IPS DF 6.9 (cell line): Measurements from ENCODE around the gene SELENBP1.

Source experiments
- DNase-seq: peaks from one replicate; pipeline ENCODE4 v3.0.0-alpha.2; 2013; ENCODE audit warnings: low read depth, low spot score
- H3K27ac ChIP-seq: one replicate; pipeline ENCODE4 v1.5.1; 2013; ENCODE audit warnings: low read length, control low read depth
- H3K27me3 ChIP-seq: 2 replicates; pipeline ENCODE4 v1.6.1; 2013; ENCODE audit warnings: mild to moderate bottlenecking, low read length; ENCODE audit not compliant: control insufficient read depth, insufficient read depth
- H3K36me3 ChIP-seq: 2 replicates; pipeline ENCODE4 v1.6.1; 2013; ENCODE audit warnings: low read length; ENCODE audit not compliant: control insufficient read depth, insufficient read depth
- H3K4me1 ChIP-seq: 2 replicates; pipeline ENCODE4 v1.6.1; 2013; ENCODE audit warnings: low read length; ENCODE audit not compliant: control insufficient read depth, insufficient read depth
- H3K4me3 ChIP-seq: 2 replicates; pipeline ENCODE4 v1.5.1; 2013; ENCODE audit warnings: mild to moderate bottlenecking, low read length
- H3K9me3 ChIP-seq: 2 replicates; pipeline ENCODE4 v1.6.1; 2013; ENCODE audit warnings: low read length, inconsistent platforms; ENCODE audit not compliant: control insufficient read depth, insufficient read depth
- WGBS: extraction: QIAGEN DNeasy Blood & Tissue Kit; methylation state at CpG from one replicate; pipeline ENCODE4 v1.1.7; 2013; ENCODE audit warnings: mixed read lengths, missing lambda C conversion rate; ENCODE audit not compliant: insufficient read length, insufficient coverage; 5-methylcytosine and 5-hydroxymethylcytosine counted together

Gene SELENBP1

DNA sequence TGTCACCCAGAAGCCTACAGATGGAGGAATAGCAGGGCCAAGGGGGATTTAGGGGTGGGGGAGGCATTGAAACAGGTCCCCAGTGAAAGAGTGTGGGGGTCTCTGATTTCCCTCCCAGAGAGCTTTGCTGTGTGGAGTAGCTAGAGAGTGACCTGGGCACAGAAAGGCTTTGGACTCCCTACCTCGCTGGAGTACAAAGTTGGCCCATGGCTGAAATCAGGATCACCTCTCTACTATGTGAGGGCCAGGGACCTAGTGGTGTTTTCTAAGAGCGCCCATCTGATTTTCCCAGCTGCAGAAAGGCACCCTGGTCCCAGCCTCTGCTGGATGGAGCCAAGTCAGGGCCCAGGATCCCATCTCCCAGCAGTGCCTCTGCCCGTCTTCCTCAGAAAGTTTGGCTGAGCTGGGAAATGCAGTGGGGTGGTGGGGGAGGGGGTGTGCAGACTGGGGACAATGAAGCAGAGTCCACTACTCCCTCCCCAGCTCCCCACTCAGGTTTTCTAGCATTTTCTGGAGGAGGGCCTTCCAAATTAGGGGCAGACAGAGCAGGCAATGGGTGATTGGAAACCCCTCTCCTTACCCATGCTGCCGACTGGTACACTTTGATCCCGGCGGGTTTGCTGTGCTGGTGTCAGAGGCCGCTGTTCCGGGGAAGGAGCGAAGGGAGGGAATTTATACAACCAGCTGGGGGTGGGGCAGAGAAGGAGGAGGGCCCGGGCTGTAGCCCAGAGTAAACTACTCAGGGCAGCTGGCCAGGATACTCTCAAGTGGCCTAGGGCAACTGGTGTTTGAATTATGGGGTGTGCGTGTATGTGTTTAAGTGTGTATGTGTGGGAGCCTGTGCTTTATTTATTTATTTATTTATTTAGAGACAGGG is at the start of gene SELENBP1:
SELENBP1 (minus strand) TSS at position 648 of the 877 bp plus-strand sequence; CDS start at position 584, 64 bp downstream.
- no peaks in the 10 kb centered on the region for H3K9me3 ChIP-seq
- no peaks in the 10 kb centered on the region for H3K27me3 ChIP-seq
- no peak within 1 kb of the TSS for H3K27ac ChIP-seq
- DNase-seq: peak; percentile 39
- no CpG with 5 or more reads among the region's 11 CpGs for WGBS
- peak within 1 kb of the TSS; percentile 21; the same call in 1 of the 2 replicates for H3K4me3 ChIP-seq
- H3K4me1 ChIP-seq: peaks cover 3% of the 10 kb centered on the region
- 0 out of 2 replicates have a peak, but pooled peaks cover 2% of the 10 kb centered on the region for H3K36me3 ChIP-seq

DNA sequence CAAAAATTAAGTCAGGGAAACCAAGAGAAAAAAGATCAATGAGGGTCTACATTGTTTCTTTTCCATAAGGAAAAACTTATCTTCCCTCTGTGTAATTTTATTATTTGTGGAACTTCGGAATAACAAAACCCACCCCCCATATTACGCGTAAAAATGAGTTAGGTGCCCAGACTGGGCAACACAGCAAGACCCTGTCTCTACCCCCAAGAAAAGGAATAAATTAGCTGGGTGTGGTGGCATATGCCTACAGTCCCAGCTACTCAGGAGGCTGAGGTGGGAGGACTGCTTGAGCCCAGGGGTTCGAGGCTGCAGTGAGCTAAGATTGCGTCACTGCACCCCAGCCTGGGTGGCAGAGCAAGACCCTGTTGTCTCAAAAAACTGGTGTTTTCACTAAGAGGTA is 47.3 kb upstream of the SELENBP1 start:
- peaks cover 17% of the 10 kb centered on the region; the same call in 1 of the 2 replicates for H3K36me3 ChIP-seq
- no CpG with 5 or more reads among the region's 5 CpGs for WGBS
- H3K27ac ChIP-seq: no peak overlapping the region
- no peaks in the 10 kb centered on the region for H3K4me1 ChIP-seq
- no peak overlapping the region for H3K4me3 ChIP-seq
- no peak for DNase-seq
- no peaks in the 10 kb centered on the region for H3K27me3 ChIP-seq
- no peaks in the 10 kb centered on the region; the same call in 1 of the 2 replicates for H3K9me3 ChIP-seq

DNA sequence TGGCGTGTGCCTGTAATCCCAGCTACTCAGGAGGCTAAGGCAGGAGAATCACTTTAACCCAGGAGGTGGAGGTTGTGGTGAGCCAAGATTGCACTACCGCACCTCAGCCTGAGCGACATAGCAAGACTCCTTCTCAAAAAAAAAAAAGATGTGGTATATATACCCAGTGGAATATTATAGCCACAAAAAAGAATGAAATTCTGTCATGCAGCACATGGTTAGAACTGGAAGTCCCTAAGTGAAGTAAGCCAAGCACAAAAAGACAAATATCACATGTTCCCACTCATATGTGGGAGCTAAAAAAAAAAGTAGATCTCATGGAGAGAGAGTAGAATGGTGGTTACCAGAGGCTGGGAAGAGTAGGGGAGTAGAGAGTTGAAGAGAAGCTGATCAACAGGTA is 45.6 kb upstream of the SELENBP1 start:
- Histone ChIP-seq H3K4me3 (no peak overlapping the region), H3K9me3 (no peaks in the 10 kb centered on the region; the same call in 1 of the 2 replicates), H3K27ac (no peak overlapping the region), H3K4me1 (no peaks in the 10 kb centered on the region), H3K36me3 (peaks cover 9% of the 10 kb centered on the region; the same call in 1 of the 2 replicates), H3K27me3 (no peaks in the 10 kb centered on the region)
- no CpG with 5 or more reads among the region's 3 CpGs for WGBS
- no peak for DNase-seq

DNA sequence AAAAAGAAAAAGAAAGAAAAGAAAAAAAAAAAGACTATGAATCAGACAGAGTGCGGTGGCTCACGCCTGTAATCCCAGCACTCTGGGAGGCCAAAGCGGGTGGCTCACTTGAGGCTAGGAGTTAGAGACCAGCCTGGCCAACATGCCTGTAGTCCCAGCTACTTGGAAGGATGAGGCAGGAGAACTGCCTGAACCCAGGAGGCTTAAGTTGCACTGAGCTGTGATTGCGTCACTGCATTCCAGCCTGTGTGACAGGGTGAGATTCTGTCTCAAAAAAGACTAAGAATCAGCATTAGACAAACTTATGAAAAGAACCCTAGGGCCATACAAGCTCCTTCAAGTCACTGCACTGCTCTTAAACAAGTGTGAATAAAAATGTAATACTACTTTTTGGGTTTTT is 43.7 kb upstream of the SELENBP1 start:
- no peaks in the 10 kb centered on the region; the same call in 1 of the 2 replicates for H3K9me3 ChIP-seq
- H3K27me3 ChIP-seq: no peaks in the 10 kb centered on the region
- DNase-seq: no peak
- peaks cover 12% of the 10 kb centered on the region; the same call in 1 of the 2 replicates for H3K36me3 ChIP-seq
- no peak overlapping the region for H3K4me3 ChIP-seq
- no peak overlapping the region for H3K27ac ChIP-seq
- WGBS: no CpG with 5 or more reads among the region's 4 CpGs
- H3K4me1 ChIP-seq: no peaks in the 10 kb centered on the region

DNA sequence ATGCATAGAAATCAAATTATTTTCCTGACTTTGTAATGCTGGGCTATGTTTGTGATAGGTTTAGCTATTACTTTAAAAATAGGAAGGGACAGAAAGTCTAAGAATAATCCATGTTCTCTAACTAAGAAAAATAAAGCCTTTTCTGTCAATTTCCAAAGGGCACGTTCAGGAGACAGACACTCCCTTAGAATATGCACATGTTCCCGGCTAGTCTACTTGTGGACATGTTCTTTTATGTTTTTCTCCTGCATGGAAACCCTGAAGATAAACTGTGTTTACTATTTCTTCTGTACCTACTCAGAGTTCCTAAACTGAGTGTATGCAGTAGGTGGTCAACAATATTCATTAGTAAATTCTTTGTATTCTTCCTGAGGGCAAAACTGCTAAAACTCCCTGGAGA is 39.4 kb upstream of the SELENBP1 start:
- H3K9me3 ChIP-seq: no peaks in the 10 kb centered on the region; the same call in 1 of the 2 replicates
- no CpG with 5 or more reads among the region's 2 CpGs for WGBS
- H3K36me3 ChIP-seq: peaks cover 19% of the 10 kb centered on the region; the same call in 1 of the 2 replicates
- no peaks in the 10 kb centered on the region for H3K27me3 ChIP-seq
- no peaks in the 10 kb centered on the region for H3K4me1 ChIP-seq
- H3K4me3 ChIP-seq: no peak overlapping the region
- H3K27ac ChIP-seq: no peak overlapping the region
- DNase-seq: no peak

DNA sequence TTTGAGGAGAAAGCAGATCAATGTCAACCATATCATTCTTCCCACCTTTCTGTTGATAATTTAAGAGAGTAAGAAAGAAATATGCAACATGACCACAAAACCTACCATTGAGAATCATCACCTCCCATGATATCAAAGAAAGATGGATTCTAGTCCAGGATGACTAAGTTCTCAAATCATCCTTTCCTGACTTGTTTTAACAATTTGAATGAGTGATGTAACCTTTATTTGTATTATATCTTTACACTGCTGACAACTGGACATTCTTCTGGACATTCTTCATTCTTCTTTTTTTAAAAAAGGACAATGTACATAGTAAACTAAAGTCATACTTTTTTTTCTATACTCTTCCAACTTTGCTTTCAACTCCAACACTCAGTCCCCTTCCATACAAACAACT is 36.4 kb upstream of the SELENBP1 start:
- Histone ChIP-seq H3K9me3 (no peaks in the 10 kb centered on the region), H3K27me3 (no peaks in the 10 kb centered on the region), H3K36me3 (peaks cover 33% of the 10 kb centered on the region), H3K4me1 (no peaks in the 10 kb centered on the region), H3K4me3 (no peak overlapping the region), H3K27ac (no peak overlapping the region)
- DNase-seq: no peak

DNA sequence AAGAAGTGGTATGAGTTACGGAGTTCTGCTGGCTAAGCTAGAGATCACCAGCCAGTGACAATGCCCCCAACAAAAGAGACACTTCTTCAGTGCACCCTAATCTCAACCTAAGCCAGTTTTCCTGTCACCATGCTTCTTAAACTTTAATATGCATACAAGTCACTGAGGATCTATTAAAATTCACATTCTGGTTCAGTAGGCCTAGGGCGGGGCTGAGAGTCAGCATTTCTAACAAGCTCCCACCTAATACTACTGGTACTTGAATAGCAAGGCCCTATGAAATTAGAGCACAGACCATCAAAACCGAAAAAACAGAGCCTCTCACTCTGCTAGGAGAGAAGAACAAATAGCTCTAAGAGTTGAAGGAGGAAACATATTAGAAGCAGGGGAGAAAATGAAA is 34.8 kb upstream of the SELENBP1 start:
- Histone ChIP-seq H3K4me1 (no peaks in the 10 kb centered on the region), H3K27me3 (no peaks in the 10 kb centered on the region), H3K27ac (no peak overlapping the region), H3K36me3 (peaks cover 33% of the 10 kb centered on the region), H3K9me3 (no peaks in the 10 kb centered on the region), H3K4me3 (no peak overlapping the region)
- no CpG with 5 or more reads among the region's 3 CpGs for WGBS
- no peak for DNase-seq

DNA sequence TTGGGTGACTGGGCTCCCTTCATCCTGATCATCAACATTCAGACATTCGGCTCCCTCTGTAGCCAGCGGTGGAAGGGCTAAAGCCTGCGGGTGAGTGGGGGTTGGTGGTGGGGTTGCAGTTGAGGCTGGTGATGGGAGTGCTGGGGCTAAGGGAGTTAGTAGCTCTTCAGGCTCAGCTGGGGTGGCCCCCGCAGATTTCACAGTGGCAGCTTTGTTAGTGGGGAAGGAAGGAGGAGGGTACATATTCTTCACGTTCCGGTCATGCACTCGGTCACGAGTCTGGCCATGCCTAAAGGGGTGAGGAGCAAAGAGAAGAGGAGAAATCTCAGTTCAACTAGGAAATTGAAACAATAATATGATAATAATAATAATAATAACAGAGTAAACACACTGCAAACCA is 33.7 kb upstream of the SELENBP1 start:
- H3K9me3 ChIP-seq: no peaks in the 10 kb centered on the region
- peaks cover 33% of the 10 kb centered on the region for H3K36me3 ChIP-seq
- no peak for DNase-seq
- WGBS: no CpG with 5 or more reads among the region's 8 CpGs
- no peak overlapping the region for H3K27ac ChIP-seq
- no peaks in the 10 kb centered on the region for H3K4me1 ChIP-seq
- no peaks in the 10 kb centered on the region for H3K27me3 ChIP-seq
- no peak overlapping the region for H3K4me3 ChIP-seq

DNA sequence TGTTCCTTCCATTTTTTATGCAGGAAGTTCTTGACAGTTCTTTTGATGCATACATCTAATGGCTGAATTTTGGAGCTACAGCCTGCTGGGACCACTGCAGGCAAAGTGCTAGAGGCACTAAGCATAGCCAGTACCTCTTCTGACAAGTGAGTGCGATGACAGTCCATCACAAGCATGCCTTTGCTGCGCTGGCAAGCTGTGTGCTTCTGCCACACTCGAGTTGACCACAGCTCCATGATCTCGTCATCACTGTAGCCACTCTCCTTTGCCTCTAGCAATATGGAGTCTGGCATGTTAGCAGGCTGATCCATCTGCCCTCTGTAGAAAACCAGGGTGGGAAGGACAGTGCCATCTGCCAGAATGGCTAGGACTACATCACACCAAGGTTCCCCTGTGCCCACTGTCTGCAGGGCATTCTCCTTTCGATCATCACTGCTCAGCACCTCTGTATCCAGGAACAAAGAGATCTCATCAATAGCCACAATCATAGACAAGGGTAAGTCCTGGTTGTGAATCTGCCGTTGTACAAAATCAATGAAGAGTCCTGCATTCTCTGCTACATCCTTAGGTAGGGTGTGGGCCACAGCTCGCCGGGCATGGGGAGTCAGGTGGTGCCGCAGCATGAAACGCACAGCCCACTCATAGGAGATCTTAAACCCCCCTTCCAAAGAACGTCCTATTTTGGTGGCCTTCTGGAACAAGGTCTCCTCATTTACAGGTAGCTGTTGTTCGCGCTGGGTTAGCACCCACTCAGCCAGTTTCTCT is 32.9 kb upstream of the SELENBP1 start:
- WGBS: no CpG with 5 or more reads among the region's 13 CpGs

DNA sequence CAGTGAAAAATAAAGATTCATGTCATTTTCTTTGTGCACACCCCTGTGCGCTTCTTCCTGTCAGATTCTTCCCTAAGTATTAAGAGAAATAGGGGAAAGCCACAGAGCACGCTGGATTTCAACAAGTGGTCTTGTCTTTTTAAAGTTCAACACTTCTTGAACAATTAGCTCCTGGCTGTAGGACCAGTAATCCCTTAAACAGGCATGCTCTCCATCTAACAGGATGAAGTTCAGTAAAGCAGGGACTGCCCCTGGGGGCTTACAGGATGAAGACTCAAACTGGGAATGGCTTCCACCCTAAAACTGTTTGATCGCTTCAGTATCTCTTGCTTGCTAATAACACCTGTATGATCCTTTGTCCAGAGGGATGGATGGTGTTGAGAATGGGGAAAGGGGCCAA is 31.1 kb upstream of the SELENBP1 start:
- H3K27me3 ChIP-seq: no peaks in the 10 kb centered on the region
- peaks cover 31% of the 10 kb centered on the region for H3K36me3 ChIP-seq
- no peaks in the 10 kb centered on the region for H3K4me1 ChIP-seq
- no peaks in the 10 kb centered on the region for H3K9me3 ChIP-seq
- WGBS: no CpG with 5 or more reads among the region's 3 CpGs
- no peak overlapping the region for H3K4me3 ChIP-seq
- no peak overlapping the region for H3K27ac ChIP-seq
- DNase-seq: no peak

More for the DNA sequence above, 32.9 kb upstream of the SELENBP1 start:
- peaks cover 35% of the 10 kb centered on the region for H3K36me3 ChIP-seq
- H3K27me3 ChIP-seq: no peaks in the 10 kb centered on the region
- no peak overlapping the region for H3K4me3 ChIP-seq
- no peak for DNase-seq
- no peak overlapping the region for H3K27ac ChIP-seq
- no peaks in the 10 kb centered on the region for H3K4me1 ChIP-seq
- no peaks in the 10 kb centered on the region for H3K9me3 ChIP-seq
